Kasumi-1 (cell line): Measurements from ENCODE around the gene CALB2.
"Not testable (repeated sequence)": the region's sequence is repeated elsewhere in the genome, so short reads cannot be mapped to it uniquely, and the experiment has no call there.

Source experiments
- DNase-seq, 2 experiments: peaks; one replicate each; lab custom pipeline; 2025; lab: John Stamatoyannopoulos, UW

The CALB2 gene

GRCh38 chr16:71358464-71358998, at the start of gene CALB2:
Gene CALB2 (plus strand): TSS chr16:71358723. CDS start chr16:71358793, 70 bp downstream.
- peak; percentile 44 to 57 for DNase-seq

GRCh38 chr16:71311553-71312158, 46.9 kb upstream of the CALB2 start:
- peak; percentile 11 to 43 for DNase-seq

- not testable (repeated sequence) for DNase-seq
Observed at GRCh38 chr16:71313591-71313990, 44.9 kb upstream of the CALB2 start.

GRCh38 chr16:71315269-71315668, 43.3 kb upstream of the CALB2 start:
- DNase-seq = no peak

GRCh38 chr16:71319999-71320398, 38.5 kb upstream of the CALB2 start:
- DNase-seq = no peak

GRCh38 chr16:71327720-71328119, 30.8 kb upstream of the CALB2 start:
- no peak for DNase-seq

GRCh38 chr16:71328151-71328550, 30.4 kb upstream of the CALB2 start:
- no peak for DNase-seq

- no peak for DNase-seq
Observed at GRCh38 chr16:71337631-71338030, 20.9 kb upstream of the CALB2 start.

GRCh38 chr16:71338193-71338592, 20.3 kb upstream of the CALB2 start:
- no peak for DNase-seq

- no peak for DNase-seq
Observed at GRCh38 chr16:71338632-71339031, 19.9 kb upstream of the CALB2 start.

GRCh38 chr16:71339236-71340171, 19.0 kb upstream of the CALB2 start:
- no peak for DNase-seq

- no peak for DNase-seq
Observed at GRCh38 chr16:71340406-71340805, 18.1 kb upstream of the CALB2 start.

GRCh38 chr16:71341881-71342280, 16.6 kb upstream of the CALB2 start:
- DNase-seq = no peak

GRCh38 chr16:71343078-71343477, 15.4 kb upstream of the CALB2 start:
- no peak for DNase-seq

GRCh38 chr16:71344315-71344905, 14.1 kb upstream of the CALB2 start:
- DNase-seq = no peak

- no peak for DNase-seq
Observed at GRCh38 chr16:71345031-71345430, 13.5 kb upstream of the CALB2 start.

GRCh38 chr16:71347146-71347545, 11.4 kb upstream of the CALB2 start:
- no peak for DNase-seq

- no peak for DNase-seq
Observed at GRCh38 chr16:71348262-71349085, 10.0 kb upstream of the CALB2 start.

GRCh38 chr16:71350821-71351557, 7.5 kb upstream of the CALB2 start:
- no peak for DNase-seq

- no peak for DNase-seq
Observed at GRCh38 chr16:71351558-71351901, 7.0 kb upstream of the CALB2 start.

GRCh38 chr16:71352466-71352865, 6.1 kb upstream of the CALB2 start:
- DNase-seq = no peak
